Esophagus (tissue), 2 donors: ENCODE measurements around the gene ZNF805. TPM values are rescaled to one million over a fixed set of nuclear protein-coding genes. Genes with fewer than 3 reads are reported as not detected.

Source experiments
- H3K27ac ChIP-seq, 2 donors: one replicate each; pipeline ENCODE4 v1.5.1; 2013; ENCODE audit warnings: low read depth in 2 of 2, mild to moderate bottlenecking in 2 of 2, inconsistent platforms in 1 of 2, low read length in 1 of 2, moderate library complexity in 1 of 2
- H3K27me3 ChIP-seq, 2 donors: one replicate each; pipeline ENCODE4 v1.6.1; 2013; ENCODE audit warnings: low read length in 2 of 2, control low read depth in 1 of 2, mild to moderate bottlenecking in 1 of 2; ENCODE audit not compliant: insufficient read depth in 2 of 2, control insufficient read depth in 1 of 2
- H3K36me3 ChIP-seq, 2 donors: one replicate each; pipeline ENCODE4 v1.6.1; 2013; ENCODE audit warnings: low read length in 1 of 2; ENCODE audit not compliant: control insufficient read depth in 2 of 2, insufficient read depth in 2 of 2
- H3K4me1 ChIP-seq, 2 donors: one replicate each; pipeline ENCODE4 v1.6.1; 2013; ENCODE audit warnings: low read length in 1 of 2; ENCODE audit not compliant: control insufficient read depth in 2 of 2, insufficient read depth in 2 of 2
- H3K4me3 ChIP-seq, 2 donors: one replicate each; pipeline ENCODE4 v1.5.1; 2013; ENCODE audit warnings: low read length in 2 of 2, mild to moderate bottlenecking in 2 of 2, low read depth in 1 of 2, moderate library complexity in 1 of 2
- H3K9me3 ChIP-seq, 2 donors: one replicate each; pipeline ENCODE4 v1.6.1; 2013; ENCODE audit warnings: mild to moderate bottlenecking in 2 of 2, low read depth in 1 of 2, low read length in 1 of 2, moderate library complexity in 1 of 2; ENCODE audit not compliant: control insufficient read depth in 2 of 2, insufficient read depth in 1 of 2
- WGBS, 2 donors: extraction: QIAGEN DNeasy Blood & Tissue Kit; methylation state at CpG; one replicate each; pipeline ENCODE4 v1.1.7; 2013; 5-methylcytosine and 5-hydroxymethylcytosine counted together
- polyA plus RNA-seq, 2 donors: library from polyadenylated mRNA; stranded (reverse); fragments of 200-250 nt; gene quantifications; one replicate each; pipeline ENCODE4 v1.2.3, GENCODE V29; 2013
- donor health status: healthy with polysubstance abuse.
- donor health status: Bipolar disorder and iron deficiency.

The ZNF805 gene
- polyA plus RNA-seq, 2 donors: 0.73 to 0.76 TPM

DNA sequence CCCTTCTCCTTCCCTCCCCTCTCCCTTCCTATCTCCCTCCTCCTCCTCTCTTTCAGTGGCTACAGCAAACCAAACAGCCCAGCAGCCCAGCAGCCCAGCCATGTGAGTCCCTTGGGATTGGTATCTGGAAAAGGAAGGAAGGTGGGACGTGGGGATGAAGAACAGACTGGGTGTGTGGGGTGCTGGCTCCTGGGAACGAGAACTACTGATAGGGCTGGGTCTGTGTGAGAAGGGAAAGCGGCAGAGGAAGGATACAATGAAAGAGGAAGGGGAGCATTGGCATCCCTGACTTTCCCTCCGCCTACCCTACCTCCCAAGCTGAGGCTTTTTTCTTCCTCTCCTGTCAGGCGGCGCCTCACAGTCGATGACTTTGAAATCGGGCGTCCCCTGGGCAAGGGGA lies 8.7 kb upstream of the ZNF805 start:
- H3K27me3 ChIP-seq: no peaks in the 10 kb centered on the region
- no peaks in the 10 kb centered on the region for H3K4me1 ChIP-seq
- 72 to 73% methylated on average over 9 of the region's 9 CpGs for WGBS, 2 donors
- H3K4me3 ChIP-seq: no peak overlapping the region
- H3K9me3 ChIP-seq: no peaks in the 10 kb centered on the region
- no peaks in the 10 kb centered on the region for H3K36me3 ChIP-seq
- no peak overlapping the region for H3K27ac ChIP-seq

DNA sequence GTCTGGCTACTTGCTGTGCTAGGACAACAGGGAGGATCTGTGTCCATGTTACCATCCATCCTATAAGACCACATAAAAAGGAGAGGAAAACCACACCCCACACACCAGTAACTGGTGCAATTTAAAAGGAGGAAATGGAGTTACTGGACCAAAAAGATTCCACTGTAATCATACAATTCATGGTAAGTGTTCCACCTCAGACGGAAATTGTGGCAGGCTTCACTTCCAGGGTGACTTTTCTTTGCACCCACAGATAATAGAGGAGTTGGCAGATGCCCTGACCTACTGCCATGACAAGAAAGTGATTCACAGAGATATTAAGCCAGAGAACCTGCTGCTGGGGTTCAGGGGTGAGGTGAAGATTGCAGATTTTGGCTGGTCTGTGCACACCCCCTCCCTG lies 7.2 kb upstream of the ZNF805 start:
- 76 to 82% methylated on average over 1 of the region's 1 CpG for WGBS, 2 donors

DNA sequence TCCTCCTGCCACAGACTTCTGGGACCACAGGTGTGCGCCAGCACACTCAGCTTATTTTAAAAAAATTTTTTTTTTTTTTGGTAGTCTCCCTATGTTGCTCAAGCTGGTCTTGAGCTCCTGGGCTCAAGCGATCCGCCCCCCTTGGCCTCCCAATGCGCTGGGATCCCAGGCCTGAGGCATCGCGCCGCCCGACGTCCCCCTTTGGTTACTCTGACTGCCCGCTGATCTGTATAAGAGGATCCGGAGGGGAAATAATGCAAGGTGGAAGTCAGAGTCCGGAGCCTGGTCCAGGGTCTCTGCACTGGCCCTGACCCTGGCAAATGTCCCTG lies 486 bp upstream of the ZNF805 start:
- Histone ChIP-seq H3K4me3 (peak overlapping the region; percentile 85 to 92), H3K9me3 (no peaks in the 10 kb centered on the region), H3K27me3 (no peaks in the 10 kb centered on the region), H3K36me3 (peaks cover 5 to 8% of the 10 kb centered on the region in 2 donors), H3K4me1 (peaks cover 6% of the 10 kb centered on the region in 2 donors), H3K27ac (peak overlapping the region; percentile 92 to 97)
- 23 to 26% methylated on average over 12 of the region's 12 CpGs for WGBS, 2 donors

More for the DNA sequence above, 7.2 kb upstream of the ZNF805 start:
- no peaks in the 10 kb centered on the region for H3K36me3 ChIP-seq
- H3K4me1 ChIP-seq: no peaks in the 10 kb centered on the region
- H3K27me3 ChIP-seq: no peaks in the 10 kb centered on the region
- H3K27ac ChIP-seq: no peak overlapping the region
- no peak overlapping the region for H3K4me3 ChIP-seq
- H3K9me3 ChIP-seq: no peaks in the 10 kb centered on the region

DNA sequence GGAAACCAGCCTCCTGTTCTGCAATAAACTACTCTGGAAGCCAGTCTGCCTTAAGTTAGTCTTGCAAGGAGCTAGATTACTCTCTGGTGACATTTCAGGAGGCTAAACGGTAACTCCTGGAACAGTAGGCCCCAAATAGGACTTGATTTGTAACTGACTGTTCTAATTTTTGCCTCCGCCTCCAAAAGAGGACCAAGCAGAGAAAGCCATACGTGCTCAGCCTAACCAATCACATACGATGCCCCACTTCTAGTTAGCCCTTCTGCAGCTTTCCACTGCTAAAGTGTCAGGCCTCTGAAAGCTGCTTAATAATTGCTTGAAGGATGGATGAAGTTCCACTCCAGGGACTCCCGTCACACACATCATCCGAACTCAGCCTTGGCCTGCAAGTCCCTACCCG lies 744 bp downstream of the ZNF805 start:
- Histone ChIP-seq H3K9me3 (no peaks in the 10 kb centered on the region), H3K27me3 (no peaks in the 10 kb centered on the region), H3K27ac (peak overlapping the region; percentile 92 to 97), H3K36me3 (peaks cover 7 to 11% of the 10 kb centered on the region in 2 donors), H3K4me1 (peaks cover 6% of the 10 kb centered on the region in 2 donors), H3K4me3 (peak overlapping the region; percentile 85 to 92)
- 14 to 17% methylated on average over 7 of the region's 7 CpGs for WGBS, 2 donors

DNA sequence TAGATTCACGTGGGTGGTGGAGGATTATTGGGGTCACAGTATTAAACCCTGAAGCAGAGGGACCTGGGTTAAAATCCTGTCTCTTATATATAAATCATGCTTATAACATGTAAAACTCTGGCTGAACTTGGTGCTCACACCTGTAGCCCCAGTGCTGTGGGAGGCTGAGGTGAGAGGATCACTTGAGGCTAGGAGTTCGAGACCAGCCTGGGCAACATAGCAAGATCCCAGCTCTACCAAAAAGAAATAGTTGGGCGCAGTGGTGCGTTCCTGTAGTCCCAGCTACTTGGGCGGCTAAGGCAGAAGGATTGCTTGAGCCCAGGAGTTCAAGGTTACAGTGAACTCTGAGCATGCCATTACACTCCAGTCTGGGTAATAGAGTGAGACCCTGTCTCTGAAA lies 2.4 kb downstream of the ZNF805 start:
- Histone ChIP-seq H3K27ac (no peak overlapping the region), H3K9me3 (no peaks in the 10 kb centered on the region), H3K36me3 (peaks cover 10 to 17% of the 10 kb centered on the region in 2 donors), H3K27me3 (no peaks in the 10 kb centered on the region), H3K4me1 (peaks cover 6% of the 10 kb centered on the region in 2 donors), H3K4me3 (no peak overlapping the region)
- WGBS, 2 donors: 95% methylated on average over 5 of the region's 5 CpGs

DNA sequence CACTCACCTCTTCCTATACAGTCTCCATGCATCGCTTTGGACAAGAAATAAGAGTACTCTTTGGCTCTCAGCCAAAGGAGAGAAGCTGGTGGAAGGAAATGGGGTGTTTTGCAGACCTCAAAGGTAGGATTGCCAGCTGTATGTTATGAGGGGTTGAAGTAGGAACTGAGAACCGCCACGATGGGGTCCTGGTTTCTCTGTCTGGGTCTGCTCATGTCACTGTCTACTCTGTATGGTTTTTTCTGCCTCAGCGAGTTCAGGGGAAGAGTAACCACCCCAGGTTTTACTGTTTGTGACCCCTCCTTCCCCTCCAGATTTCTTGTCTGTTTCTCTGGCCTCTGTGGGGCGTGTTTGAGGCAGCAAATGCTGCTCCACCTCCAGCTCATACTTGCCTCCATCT lies 4.1 kb downstream of the ZNF805 start:
- Histone ChIP-seq H3K9me3 (no peaks in the 10 kb centered on the region), H3K4me3 (no peak overlapping the region), H3K4me1 (peaks cover 6% of the 10 kb centered on the region in 2 donors), H3K36me3 (peaks cover 21 to 25% of the 10 kb centered on the region in 2 donors), H3K27me3 (no peaks in the 10 kb centered on the region), H3K27ac (no peak overlapping the region)
- 79 to 91% methylated on average over 5 of the region's 5 CpGs for WGBS, 2 donors

DNA sequence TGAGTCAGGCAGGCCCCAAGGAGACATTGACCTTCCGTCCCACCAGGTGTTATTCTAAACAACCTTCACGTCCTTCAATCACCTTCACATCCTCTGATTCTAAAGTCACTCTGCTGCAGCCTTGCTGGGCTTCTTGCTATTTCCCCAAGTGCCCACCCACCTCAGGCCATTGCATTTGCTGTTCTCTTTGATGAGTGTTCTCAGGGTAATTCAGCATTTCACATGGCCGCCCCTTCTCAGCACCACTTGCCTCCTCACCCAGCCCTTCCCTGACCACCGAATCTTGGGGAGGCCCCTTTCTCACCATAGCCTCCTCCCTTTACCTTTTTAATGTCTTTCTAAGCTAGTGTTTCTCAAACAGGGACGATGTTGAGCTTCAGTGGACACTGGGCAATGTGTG lies 4.6 kb downstream of the ZNF805 start:
- 93 to 95% methylated on average over 5 of the region's 5 CpGs for WGBS, 2 donors
- H3K4me1 ChIP-seq: peaks cover 6% of the 10 kb centered on the region in 2 donors
- H3K4me3 ChIP-seq: no peak overlapping the region
- H3K9me3 ChIP-seq: no peaks in the 10 kb centered on the region
- no peaks in the 10 kb centered on the region for H3K27me3 ChIP-seq
- H3K36me3 ChIP-seq: peaks cover 21 to 28% of the 10 kb centered on the region in 2 donors
- H3K27ac ChIP-seq: no peak overlapping the region

DNA sequence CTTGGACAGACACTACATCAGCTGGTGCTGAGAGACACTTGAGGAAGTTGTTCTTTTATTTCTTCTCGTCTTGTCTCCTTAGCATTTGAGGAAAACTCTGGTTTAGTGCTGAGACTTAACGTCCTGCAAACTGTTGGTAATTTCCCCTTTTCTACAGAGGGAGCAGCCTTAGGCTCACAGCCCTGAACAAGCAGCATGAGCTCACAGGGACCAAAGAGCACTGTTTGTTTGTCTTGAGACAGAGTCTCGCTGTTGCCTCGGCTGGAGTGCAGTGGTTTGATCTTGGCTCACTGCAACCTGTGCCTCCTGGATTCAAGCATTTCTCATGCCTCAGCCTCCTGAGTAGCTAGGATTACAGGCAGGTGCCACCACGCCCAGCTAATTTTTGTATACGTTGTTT lies 5.5 kb downstream of the ZNF805 start:
- 82 to 88% methylated on average over 6 of the region's 6 CpGs for WGBS, 2 donors
- H3K27me3 ChIP-seq: no peaks in the 10 kb centered on the region
- no peak overlapping the region for H3K27ac ChIP-seq
- no peak overlapping the region for H3K4me3 ChIP-seq
- peaks cover 21 to 28% of the 10 kb centered on the region in 2 donors for H3K36me3 ChIP-seq
- H3K9me3 ChIP-seq: no peaks in the 10 kb centered on the region
- peaks cover 6% of the 10 kb centered on the region in 2 donors for H3K4me1 ChIP-seq

DNA sequence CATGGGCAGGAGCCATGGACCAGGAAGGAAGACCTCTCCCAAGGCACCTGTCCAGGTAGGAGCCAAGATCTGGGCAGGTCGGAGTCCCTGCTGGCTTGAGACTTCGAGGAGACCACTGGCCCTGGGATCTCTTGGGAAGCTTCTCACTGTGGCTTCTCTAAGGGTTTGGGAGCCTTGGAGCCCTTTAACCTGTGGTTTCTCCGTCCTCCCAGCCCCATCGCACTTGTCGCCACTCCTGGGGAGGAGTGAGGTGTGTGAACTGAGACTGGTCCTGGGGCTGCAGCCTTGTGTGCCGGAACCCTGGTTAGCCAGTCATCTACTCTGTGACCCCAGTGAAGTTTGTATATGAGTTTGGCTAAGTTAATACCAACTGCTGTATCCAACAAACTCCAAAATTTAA lies 8.2 kb downstream of the ZNF805 start:
- no peak overlapping the region for H3K4me3 ChIP-seq
- 82 to 97% methylated on average over 6 of the region's 6 CpGs for WGBS, 2 donors
- no peaks in the 10 kb centered on the region for H3K4me1 ChIP-seq
- no peak overlapping the region for H3K27ac ChIP-seq
- no peaks in the 10 kb centered on the region for H3K27me3 ChIP-seq
- H3K9me3 ChIP-seq: peaks cover 0 to 4% of the 10 kb centered on the region in 2 donors
- peaks cover 29 to 42% of the 10 kb centered on the region in 2 donors for H3K36me3 ChIP-seq

DNA sequence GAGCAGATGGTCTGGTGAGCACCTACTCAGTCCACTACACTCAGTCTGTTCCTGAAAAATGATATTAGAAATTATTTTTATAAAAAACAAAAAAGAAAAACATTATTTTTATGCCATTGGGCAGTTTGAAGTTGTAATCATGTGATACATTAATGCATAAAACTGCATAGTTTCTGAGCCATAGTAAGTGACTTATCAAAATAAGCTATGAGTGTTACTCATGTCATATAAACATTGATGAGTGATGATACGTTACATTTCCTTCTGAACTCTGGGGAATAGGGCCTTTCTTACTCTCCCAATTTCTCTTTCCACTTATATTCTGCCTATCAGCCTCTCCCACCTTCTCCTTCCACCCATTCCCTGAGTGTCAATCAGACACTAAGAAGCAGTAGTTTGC lies 8.9 kb downstream of the ZNF805 start:
- WGBS, 2 donors: 80 to 92% methylated on average over 1 of the region's 1 CpG
- Histone ChIP-seq H3K4me3 (no peak overlapping the region), H3K27ac (no peak overlapping the region), H3K36me3 (peaks cover 33 to 45% of the 10 kb centered on the region in 2 donors), H3K27me3 (no peaks in the 10 kb centered on the region), H3K9me3 (peaks cover 0 to 6% of the 10 kb centered on the region in 2 donors), H3K4me1 (no peaks in the 10 kb centered on the region)
